ENCODE measurements around the gene BSN. TPM values are rescaled to one million over a fixed set of nuclear protein-coding genes. Genes with fewer than 3 reads are reported as not detected.

Gene BSN
- total RNA-seq, 1 experiment from 2014 or later = 0.28 TPM

DNA sequence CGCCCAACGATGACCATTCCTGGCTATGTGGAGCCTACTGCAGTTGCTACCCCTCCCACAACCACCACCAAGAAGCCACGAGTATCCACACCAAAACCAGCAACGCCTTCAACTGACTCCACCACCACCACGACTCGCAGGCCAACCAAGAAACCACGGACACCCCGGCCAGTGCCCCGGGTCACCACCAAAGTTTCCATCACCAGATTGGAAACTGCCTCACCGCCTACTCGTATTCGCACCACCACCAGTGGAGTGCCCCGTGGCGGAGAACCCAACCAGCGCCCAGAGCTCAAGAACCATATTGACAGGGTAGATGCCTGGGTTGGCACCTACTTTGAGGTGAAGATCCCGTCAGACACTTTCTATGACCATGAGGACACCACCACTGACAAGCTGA lies 22.6 kb upstream of the BSN start:
- Histone ChIP-seq H3K36me3 (ENCODE audit: low read depth) (no peaks in the 10 kb centered on the region), H3K4me1 (replicated peaks; ENCODE audit: insufficient read depth) (no peaks in the 10 kb centered on the region), H2AFZ (no peak overlapping the region), H3F3A (ENCODE audit: insufficient read depth, low read depth) (0 out of 2 replicates have a peak, but pooled peaks cover 3% of the 10 kb centered on the region), H3K9me2 (ENCODE audit: insufficient read depth) (no peaks in the 10 kb centered on the region), H3K79me2 (ENCODE audit: low read depth) (no peaks in the 10 kb centered on the region), H3K27ac (no peak overlapping the region), H4K20me1 (ENCODE audit: insufficient read depth) (no peaks in the 10 kb centered on the region), H3K4me2 (no peak overlapping the region), H3K4me3 (no peak overlapping the region), H3K27me3 (ENCODE audit: insufficient read depth, low read depth) (no peaks in the 10 kb centered on the region), H3K9me3 (ENCODE audit: insufficient read depth, low read depth) (no peaks in the 10 kb centered on the region)
- POLR2A ChIA-PET (ENCODE audit: unreplicated experiment) = no interaction called here
- CTCF ChIA-PET = no interaction called here
- intact Hi-C loops (cut with micrococcal nuclease; ENCODE audit: unreplicated experiment) = no loop called here
- TSS peak; percentile 31 for BruUV-seq (replicated peaks)
- DNase-seq = no peak
- TF ChIP-seq, protein P1, sequence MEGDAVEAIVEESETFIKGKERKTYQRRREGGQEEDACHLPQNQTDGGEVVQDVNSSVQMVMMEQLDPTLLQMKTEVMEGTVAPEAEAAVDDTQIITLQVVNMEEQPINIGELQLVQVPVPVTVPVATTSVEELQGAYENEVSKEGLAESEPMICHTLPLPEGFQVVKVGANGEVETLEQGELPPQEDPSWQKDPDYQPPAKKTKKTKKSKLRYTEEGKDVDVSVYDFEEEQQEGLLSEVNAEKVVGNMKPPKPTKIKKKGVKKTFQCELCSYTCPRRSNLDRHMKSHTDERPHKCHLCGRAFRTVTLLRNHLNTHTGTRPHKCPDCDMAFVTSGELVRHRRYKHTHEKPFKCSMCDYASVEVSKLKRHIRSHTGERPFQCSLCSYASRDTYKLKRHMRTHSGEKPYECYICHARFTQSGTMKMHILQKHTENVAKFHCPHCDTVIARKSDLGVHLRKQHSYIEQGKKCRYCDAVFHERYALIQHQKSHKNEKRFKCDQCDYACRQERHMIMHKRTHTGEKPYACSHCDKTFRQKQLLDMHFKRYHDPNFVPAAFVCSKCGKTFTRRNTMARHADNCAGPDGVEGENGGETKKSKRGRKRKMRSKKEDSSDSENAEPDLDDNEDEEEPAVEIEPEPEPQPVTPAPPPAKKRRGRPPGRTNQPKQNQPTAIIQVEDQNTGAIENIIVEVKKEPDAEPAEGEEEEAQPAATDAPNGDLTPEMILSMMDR (conservative IDR thresholded peaks at IDR 0.05) = no peak
- no peak for TF ChIP-seq EZH2 (IDR thresholded peaks at IDR 0.05; ENCODE audit: low read depth)

DNA sequence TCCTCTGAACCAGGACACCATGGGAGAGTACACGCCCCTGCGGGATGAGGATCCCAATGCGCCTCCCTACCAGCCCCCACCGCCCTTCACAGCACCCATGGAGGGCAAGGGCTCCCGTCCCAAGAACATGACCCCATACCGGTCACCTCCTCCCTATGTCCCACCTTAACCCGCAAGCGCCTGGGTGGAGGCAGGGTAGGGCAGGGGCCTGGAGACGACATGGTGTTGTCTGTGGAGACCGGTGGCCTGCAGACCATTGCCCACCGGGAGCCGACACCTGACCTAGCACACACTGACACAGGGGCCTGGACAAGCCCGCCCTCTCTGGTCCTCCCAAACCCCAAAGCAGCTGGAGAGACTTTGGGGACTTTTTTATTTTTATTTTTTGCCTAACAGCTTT lies 21.2 kb upstream of the BSN start:
- Histone ChIP-seq H3K79me2 (ENCODE audit: low read depth) (no peaks in the 10 kb centered on the region), H4K20me1 (ENCODE audit: insufficient read depth) (no peaks in the 10 kb centered on the region), H3K27me3 (ENCODE audit: insufficient read depth, low read depth) (no peaks in the 10 kb centered on the region), H3K4me1 (replicated peaks; ENCODE audit: insufficient read depth) (no peaks in the 10 kb centered on the region), H3F3A (ENCODE audit: insufficient read depth, low read depth) (0 out of 2 replicates have a peak, but pooled peaks cover 3% of the 10 kb centered on the region), H3K4me3 (no peak overlapping the region), H3K9me2 (ENCODE audit: insufficient read depth) (no peaks in the 10 kb centered on the region), H3K27ac (no peak overlapping the region), H3K9me3 (ENCODE audit: insufficient read depth, low read depth) (no peaks in the 10 kb centered on the region), H2AFZ (no peak overlapping the region), H3K36me3 (ENCODE audit: low read depth) (no peaks in the 10 kb centered on the region), H3K4me2 (no peak overlapping the region)
- intact Hi-C loops (cut with micrococcal nuclease; ENCODE audit: unreplicated experiment) = no loop called here
- ChIA-PET POLR2A (ENCODE audit: unreplicated experiment) (no interaction called here), CTCF (no interaction called here)
- TF ChIP-seq, protein P1 (conservative IDR thresholded peaks at IDR 0.05) = no peak
- no peak for TF ChIP-seq EZH2 (IDR thresholded peaks at IDR 0.05; ENCODE audit: low read depth)
- no peak for DNase-seq
- BruUV-seq (replicated peaks) = no TSS peak

DNA sequence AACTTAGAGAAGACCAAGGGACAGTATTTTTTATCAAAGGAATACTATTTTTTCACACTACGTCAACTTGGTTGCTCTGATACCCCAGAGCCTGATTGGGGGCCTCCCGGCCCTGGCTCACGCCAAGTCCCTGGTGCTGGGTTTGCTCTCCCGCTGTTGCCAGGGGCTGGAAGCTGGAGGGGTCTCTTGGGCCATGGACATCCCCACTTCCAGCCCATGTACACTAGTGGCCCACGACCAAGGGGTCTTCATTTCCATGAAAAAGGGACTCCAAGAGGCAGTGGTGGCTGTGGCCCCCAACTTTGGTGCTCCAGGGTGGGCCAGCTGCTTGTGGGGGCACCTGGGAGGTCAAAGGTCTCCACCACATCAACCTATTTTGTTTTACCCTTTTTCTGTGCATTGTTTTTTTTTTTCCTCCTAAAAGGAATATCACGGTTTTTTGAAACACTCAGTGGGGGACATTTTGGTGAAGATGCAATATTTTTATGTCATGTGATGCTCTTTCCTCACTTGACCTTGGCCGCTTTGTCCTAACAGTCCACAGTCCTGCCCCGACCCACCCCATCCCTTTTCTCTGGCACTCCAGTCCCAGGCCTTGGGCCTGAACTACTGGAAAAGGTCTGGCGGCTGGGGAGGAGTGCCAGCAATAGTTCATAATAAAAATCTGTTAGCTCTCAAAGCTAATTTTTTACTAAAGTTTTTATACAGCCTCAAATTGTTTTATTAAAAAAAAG lies 20.3 kb upstream of the BSN start:
- 0 out of 2 replicates have a peak, but pooled peaks cover 3% of the 10 kb centered on the region for H3F3A ChIP-seq (ENCODE audit: insufficient read depth, low read depth)
- no peaks in the 10 kb centered on the region for H4K20me1 ChIP-seq (ENCODE audit: insufficient read depth)
- CTCF ChIA-PET = interaction anchor here (0.5 to 0.6 kb wide), 2 partner anchors 170 to 239 kb away, joined by 3 to 4 read pairs; no protein-coding TSS in a partner anchor
- H3K9me2 ChIP-seq (ENCODE audit: insufficient read depth) = no peaks in the 10 kb centered on the region
- no peaks in the 10 kb centered on the region for H3K36me3 ChIP-seq (ENCODE audit: low read depth)
- BruUV-seq (replicated peaks) = no TSS peak
- no peak overlapping the region for H3K4me2 ChIP-seq
- H3K27ac ChIP-seq = no peak overlapping the region
- no peak for DNase-seq
- no peaks in the 10 kb centered on the region for H3K9me3 ChIP-seq (ENCODE audit: insufficient read depth, low read depth)
- no peaks in the 10 kb centered on the region for H3K27me3 ChIP-seq (ENCODE audit: insufficient read depth, low read depth)
- H3K79me2 ChIP-seq (ENCODE audit: low read depth) = no peaks in the 10 kb centered on the region
- TF ChIP-seq, protein P1 (conservative IDR thresholded peaks at IDR 0.05) = no peak
- TF ChIP-seq EZH2 (IDR thresholded peaks at IDR 0.05; ENCODE audit: low read depth) = no peak
- no peak overlapping the region for H2AFZ ChIP-seq
- H3K4me1 ChIP-seq (replicated peaks; ENCODE audit: insufficient read depth) = no peaks in the 10 kb centered on the region
- no peak overlapping the region for H3K4me3 ChIP-seq
- POLR2A ChIA-PET (ENCODE audit: unreplicated experiment) = no interaction called here
- intact Hi-C loops (cut with micrococcal nuclease; ENCODE audit: unreplicated experiment) = no loop called here
